Measurements from ENCODE around the gene COL11A1.

GRCh38 chr1:102886638-102887037 is 221.7 kb downstream of the COL11A1 start:
- TF ChIP-seq CTCF (conservative IDR thresholded peaks at IDR 0.05) (no peak), ZFX (IDR thresholded peaks at IDR 0.05) (no peak)
